ENCODE results near the gene SMTNL1. TPM values are rescaled to one million over a fixed set of nuclear protein-coding genes. Genes with fewer than 3 reads are reported as not detected.
A peak's percentile ranks its signal among the peaks of the same experiment; 100 is the strongest.

Gene SMTNL1
- total and polyA plus RNA-seq, 9 of the 15 experiments (the other 6 are each of a cell fraction or from before 2014, with no cell fraction given) = not detected

- no peak for TF ChIP-seq SREBF1 (IDR thresholded peaks at IDR 0.05; ENCODE audit: borderline replicate concordance, low read depth, low read length)
- no peak for TF ChIP-seq ELF2 (CRISPR knock-in tag; IDR thresholded peaks at IDR 0.05)
- no peak for TF ChIP-seq GMEB1 (CRISPR knock-in tag; IDR thresholded peaks at IDR 0.05)
- no peak for TF ChIP-seq CSDE1 (IDR thresholded peaks at IDR 0.05)
- TF ChIP-seq FOXP1 (CRISPR knock-in tag; IDR thresholded peaks at IDR 0.05) = no peak
- TF ChIP-seq ILF3 (IDR thresholded peaks at IDR 0.05; ENCODE audit: borderline replicate concordance) = no peak
- peak; percentile 97 for TF ChIP-seq BCOR (IDR thresholded peaks at IDR 0.05)
- no peak for TF ChIP-seq ARNT (IDR thresholded peaks at IDR 0.05)
- TF ChIP-seq JUN (IDR thresholded peaks at IDR 0.05; ENCODE audit: borderline replicate concordance, low read depth, low read length) = no peak
- TF ChIP-seq JUN (CRISPR knock-in tag; IDR thresholded peaks at IDR 0.05; ENCODE audit: borderline replicate concordance) = no peak
- no peak for TF ChIP-seq STAT5B (CRISPR knock-in tag; IDR thresholded peaks at IDR 0.05)
- peak; percentile 63 for TF ChIP-seq RAD51 (IDR thresholded peaks at IDR 0.05; ENCODE audit: borderline replicate concordance, low read depth)
- no peak for TF ChIP-seq ZC3H4 (CRISPR knock-in tag; IDR thresholded peaks at IDR 0.05; ENCODE audit: borderline replicate concordance)
- TF ChIP-seq ZNF830 (CRISPR knock-in tag; IDR thresholded peaks at IDR 0.05) = no peak
- no peak for TF ChIP-seq SMC3 (conservative IDR thresholded peaks at IDR 0.05; ENCODE audit: insufficient read depth, low read depth, low read length)
- TF ChIP-seq ARID3A (IDR thresholded peaks at IDR 0.05; ENCODE audit: borderline replicate concordance, low read depth, low read length) = no peak
- TF ChIP-seq CREB5 (CRISPR knock-in tag; IDR thresholded peaks at IDR 0.05) = no peak
- TF ChIP-seq ZC3H11A (IDR thresholded peaks at IDR 0.05; ENCODE audit: low read depth, low read length) = no peak
- no peak for TF ChIP-seq ATF2 (CRISPR knock-in tag; IDR thresholded peaks at IDR 0.05)
- TF ChIP-seq BACH1 (tag; IDR thresholded peaks at IDR 0.05) = no peak
- TF ChIP-seq PHF8 (IDR thresholded peaks at IDR 0.05; ENCODE audit: borderline replicate concordance, low read length) = peak; percentile 46; the same call in 1 of the 2 replicates
- TF ChIP-seq TEAD2 (tag; IDR thresholded peaks at IDR 0.05) = no peak
- TF ChIP-seq CBFB (CRISPR knock-in tag; IDR thresholded peaks at IDR 0.05) = no peak
Observed at GRCh38 chr11:57514538-57515331, 22.7 kb upstream of the SMTNL1 start (continued).

All from K562 (cell line).